ENCODE measurements around the gene SMYD2. TPM values are rescaled to one million over a fixed set of nuclear protein-coding genes. Genes with fewer than 3 reads are reported as not detected.

Gene SMYD2
- total RNA-seq, 1 experiment from 2014 or later, result 33.1 TPM

GRCh38 chr1:214342525-214342924, 61.6 kb downstream of the SMYD2 start:
- Histone ChIP-seq H3K27me3 (ENCODE audit: low read length) (no peaks in the 10 kb centered on the region), H2AFZ (ENCODE audit: low read length) (no peak overlapping the region), H4K20me1 (ENCODE audit: insufficient read depth, low read depth, low read length) (no peaks in the 10 kb centered on the region), H3K9me3 (ENCODE audit: low read length) (no peaks in the 10 kb centered on the region), H3K79me2 (ENCODE audit: low read length) (no peaks in the 10 kb centered on the region), H3K36me3 (ENCODE audit: insufficient read depth, low read length) (no peaks in the 10 kb centered on the region), H3K4me1 (ENCODE audit: low read length) (peaks cover 10% of the 10 kb centered on the region), H3K9me2 (replicated peaks; ENCODE audit: insufficient read depth, low read length) (no peaks in the 10 kb centered on the region), H3K27ac (ENCODE audit: low read length) (no peak overlapping the region), H3K4me2 (ENCODE audit: low read depth, low read length, poor library complexity, severe bottlenecking) (no peak overlapping the region), H3K9ac (ENCODE audit: low read length) (no peak overlapping the region), H3K4me3 (ENCODE audit: low read length) (no peak overlapping the region)
- no peak for DNase-seq

GRCh38 chr1:214344897-214345296, 63.9 kb downstream of the SMYD2 start:
- H3K27me3 ChIP-seq (ENCODE audit: low read length), result no peaks in the 10 kb centered on the region
- no peak overlapping the region for H3K4me3 ChIP-seq (ENCODE audit: low read length)
- H4K20me1 ChIP-seq (ENCODE audit: insufficient read depth, low read depth, low read length), result no peaks in the 10 kb centered on the region
- no peak for DNase-seq
- H3K9ac ChIP-seq (ENCODE audit: low read length), result no peak overlapping the region
- no peak overlapping the region for H2AFZ ChIP-seq (ENCODE audit: low read length)
- no peaks in the 10 kb centered on the region for H3K9me2 ChIP-seq (replicated peaks; ENCODE audit: insufficient read depth, low read length)
- no peaks in the 10 kb centered on the region for H3K79me2 ChIP-seq (ENCODE audit: low read length)
- no peak overlapping the region for H3K27ac ChIP-seq (ENCODE audit: low read length)
- no peaks in the 10 kb centered on the region for H3K9me3 ChIP-seq (ENCODE audit: low read length)
- H3K4me2 ChIP-seq (ENCODE audit: low read depth, low read length, poor library complexity, severe bottlenecking), result no peak overlapping the region
- H3K36me3 ChIP-seq (ENCODE audit: insufficient read depth, low read length), result no peaks in the 10 kb centered on the region
- peaks cover 7% of the 10 kb centered on the region; the same call in 1 of the 2 replicates for H3K4me1 ChIP-seq (ENCODE audit: low read length)

- no peak overlapping the region for H3K27ac ChIP-seq (ENCODE audit: low read length)
- no peak overlapping the region for H3K9ac ChIP-seq (ENCODE audit: low read length)
- no peaks in the 10 kb centered on the region for H3K9me2 ChIP-seq (replicated peaks; ENCODE audit: insufficient read depth, low read length)
- no peaks in the 10 kb centered on the region for H3K9me3 ChIP-seq (ENCODE audit: low read length)
- no peaks in the 10 kb centered on the region for H3K79me2 ChIP-seq (ENCODE audit: low read length)
- H4K20me1 ChIP-seq (ENCODE audit: insufficient read depth, low read depth, low read length), result no peaks in the 10 kb centered on the region
- no peak overlapping the region for H2AFZ ChIP-seq (ENCODE audit: low read length)
- no peaks in the 10 kb centered on the region for H3K27me3 ChIP-seq (ENCODE audit: low read length)
- peaks cover 7% of the 10 kb centered on the region; the same call in 1 of the 2 replicates for H3K4me1 ChIP-seq (ENCODE audit: low read length)
- H3K4me3 ChIP-seq (ENCODE audit: low read length), result no peak overlapping the region
- H3K4me2 ChIP-seq (ENCODE audit: low read depth, low read length, poor library complexity, severe bottlenecking), result no peak overlapping the region
- H3K36me3 ChIP-seq (ENCODE audit: insufficient read depth, low read length), result no peaks in the 10 kb centered on the region
- DNase-seq, result no peak
Observed at GRCh38 chr1:214349008-214349407, 68.0 kb downstream of the SMYD2 start.

- Histone ChIP-seq H3K27ac (ENCODE audit: low read length) (no peak overlapping the region), H4K20me1 (ENCODE audit: insufficient read depth, low read depth, low read length) (no peaks in the 10 kb centered on the region), H3K79me2 (ENCODE audit: low read length) (no peaks in the 10 kb centered on the region), H3K9ac (ENCODE audit: low read length) (no peak overlapping the region), H3K27me3 (ENCODE audit: low read length) (no peaks in the 10 kb centered on the region), H3K9me3 (ENCODE audit: low read length) (no peaks in the 10 kb centered on the region), H3K4me2 (ENCODE audit: low read depth, low read length, poor library complexity, severe bottlenecking) (no peak overlapping the region), H3K9me2 (replicated peaks; ENCODE audit: insufficient read depth, low read length) (no peaks in the 10 kb centered on the region), H3K4me3 (ENCODE audit: low read length) (no peak overlapping the region), H3K36me3 (ENCODE audit: insufficient read depth, low read length) (no peaks in the 10 kb centered on the region), H3K4me1 (ENCODE audit: low read length) (peaks cover 7% of the 10 kb centered on the region; the same call in 1 of the 2 replicates), H2AFZ (ENCODE audit: low read length) (no peak overlapping the region)
- DNase-seq, result no peak
Observed at GRCh38 chr1:214349781-214350180, 68.8 kb downstream of the SMYD2 start.

GRCh38 chr1:214351551-214352277, 70.8 kb downstream of the SMYD2 start:
- no peak overlapping the region for H3K4me2 ChIP-seq (ENCODE audit: low read depth, low read length, poor library complexity, severe bottlenecking)
- no peaks in the 10 kb centered on the region for H3K9me2 ChIP-seq (replicated peaks; ENCODE audit: insufficient read depth, low read length)
- no peaks in the 10 kb centered on the region for H3K79me2 ChIP-seq (ENCODE audit: low read length)
- no peaks in the 10 kb centered on the region for H4K20me1 ChIP-seq (ENCODE audit: insufficient read depth, low read depth, low read length)
- no peaks in the 10 kb centered on the region for H3K9me3 ChIP-seq (ENCODE audit: low read length)
- no peak overlapping the region for H3K9ac ChIP-seq (ENCODE audit: low read length)
- H3K4me1 ChIP-seq (ENCODE audit: low read length), result peaks cover 7% of the 10 kb centered on the region; the same call in 1 of the 2 replicates
- DNase-seq, result no peak
- H3K4me3 ChIP-seq (ENCODE audit: low read length), result no peak overlapping the region
- no peak overlapping the region for H3K27ac ChIP-seq (ENCODE audit: low read length)
- H3K27me3 ChIP-seq (ENCODE audit: low read length), result no peaks in the 10 kb centered on the region
- H3K36me3 ChIP-seq (ENCODE audit: insufficient read depth, low read length), result no peaks in the 10 kb centered on the region
- H2AFZ ChIP-seq (ENCODE audit: low read length), result no peak overlapping the region

GRCh38 chr1:214352838-214353237, 71.9 kb downstream of the SMYD2 start:
- H3K4me2 ChIP-seq (ENCODE audit: low read depth, low read length, poor library complexity, severe bottlenecking), result no peak overlapping the region

GRCh38 chr1:214354440-214355148, 73.6 kb downstream of the SMYD2 start:
- Histone ChIP-seq H3K79me2 (ENCODE audit: low read length) (no peaks in the 10 kb centered on the region), H3K9me2 (replicated peaks; ENCODE audit: insufficient read depth, low read length) (no peaks in the 10 kb centered on the region), H4K20me1 (ENCODE audit: insufficient read depth, low read depth, low read length) (no peaks in the 10 kb centered on the region), H3K4me2 (ENCODE audit: low read depth, low read length, poor library complexity, severe bottlenecking) (no peak overlapping the region), H3K9me3 (ENCODE audit: low read length) (no peaks in the 10 kb centered on the region), H3K27me3 (ENCODE audit: low read length) (no peaks in the 10 kb centered on the region), H3K9ac (ENCODE audit: low read length) (no peak overlapping the region), H3K4me3 (ENCODE audit: low read length) (no peak overlapping the region), H3K4me1 (ENCODE audit: low read length) (no peaks in the 10 kb centered on the region), H3K27ac (ENCODE audit: low read length) (no peak overlapping the region), H3K36me3 (ENCODE audit: insufficient read depth, low read length) (no peaks in the 10 kb centered on the region), H2AFZ (ENCODE audit: low read length) (no peak overlapping the region)
- DNase-seq, result no peak

More at GRCh38 chr1:214352838-214353237, 71.9 kb downstream of the SMYD2 start:
- no peaks in the 10 kb centered on the region for H3K9me3 ChIP-seq (ENCODE audit: low read length)
- H3K36me3 ChIP-seq (ENCODE audit: insufficient read depth, low read length), result no peaks in the 10 kb centered on the region
- peaks cover 6% of the 10 kb centered on the region; the same call in 1 of the 2 replicates for H3K4me1 ChIP-seq (ENCODE audit: low read length)
- H3K79me2 ChIP-seq (ENCODE audit: low read length), result no peaks in the 10 kb centered on the region
- H2AFZ ChIP-seq (ENCODE audit: low read length), result no peak overlapping the region
- no peaks in the 10 kb centered on the region for H4K20me1 ChIP-seq (ENCODE audit: insufficient read depth, low read depth, low read length)
- H3K27ac ChIP-seq (ENCODE audit: low read length), result no peak overlapping the region
- no peak overlapping the region for H3K9ac ChIP-seq (ENCODE audit: low read length)
- H3K9me2 ChIP-seq (replicated peaks; ENCODE audit: insufficient read depth, low read length), result no peaks in the 10 kb centered on the region
- no peak overlapping the region for H3K4me3 ChIP-seq (ENCODE audit: low read length)
- H3K27me3 ChIP-seq (ENCODE audit: low read length), result no peaks in the 10 kb centered on the region
- DNase-seq, result no peak

- Histone ChIP-seq H3K4me1 (ENCODE audit: low read length) (0 out of 2 replicates have a peak, but pooled peaks cover 3% of the 10 kb centered on the region), H4K20me1 (ENCODE audit: insufficient read depth, low read depth, low read length) (no peaks in the 10 kb centered on the region), H3K27ac (ENCODE audit: low read length) (no peak overlapping the region), H3K79me2 (ENCODE audit: low read length) (no peaks in the 10 kb centered on the region), H2AFZ (ENCODE audit: low read length) (no peak overlapping the region), H3K27me3 (ENCODE audit: low read length) (no peaks in the 10 kb centered on the region), H3K9ac (ENCODE audit: low read length) (no peak overlapping the region), H3K9me3 (ENCODE audit: low read length) (no peaks in the 10 kb centered on the region), H3K4me3 (ENCODE audit: low read length) (no peak overlapping the region), H3K9me2 (replicated peaks; ENCODE audit: insufficient read depth, low read length) (no peaks in the 10 kb centered on the region), H3K36me3 (ENCODE audit: insufficient read depth, low read length) (no peaks in the 10 kb centered on the region), H3K4me2 (ENCODE audit: low read depth, low read length, poor library complexity, severe bottlenecking) (no peak overlapping the region)
- no peak for DNase-seq
Observed at GRCh38 chr1:214360116-214360515, 79.2 kb downstream of the SMYD2 start.

All from Karpas-422 (cell line).